HG02840 (cell line): ENCODE results near the gene GOLIM4.

Experiments
- ATAC-seq: cut with Tn5 transposase; IDR thresholded peaks from one replicate; pipeline ENCODE4 v1.9.1; 2021; ENCODE audit warnings: mild to moderate bottlenecking, moderate library complexity, moderate number of reproducible peaks; ENCODE audit not compliant: unreplicated experiment, low FRiP score

Gene GOLIM4

DNA sequence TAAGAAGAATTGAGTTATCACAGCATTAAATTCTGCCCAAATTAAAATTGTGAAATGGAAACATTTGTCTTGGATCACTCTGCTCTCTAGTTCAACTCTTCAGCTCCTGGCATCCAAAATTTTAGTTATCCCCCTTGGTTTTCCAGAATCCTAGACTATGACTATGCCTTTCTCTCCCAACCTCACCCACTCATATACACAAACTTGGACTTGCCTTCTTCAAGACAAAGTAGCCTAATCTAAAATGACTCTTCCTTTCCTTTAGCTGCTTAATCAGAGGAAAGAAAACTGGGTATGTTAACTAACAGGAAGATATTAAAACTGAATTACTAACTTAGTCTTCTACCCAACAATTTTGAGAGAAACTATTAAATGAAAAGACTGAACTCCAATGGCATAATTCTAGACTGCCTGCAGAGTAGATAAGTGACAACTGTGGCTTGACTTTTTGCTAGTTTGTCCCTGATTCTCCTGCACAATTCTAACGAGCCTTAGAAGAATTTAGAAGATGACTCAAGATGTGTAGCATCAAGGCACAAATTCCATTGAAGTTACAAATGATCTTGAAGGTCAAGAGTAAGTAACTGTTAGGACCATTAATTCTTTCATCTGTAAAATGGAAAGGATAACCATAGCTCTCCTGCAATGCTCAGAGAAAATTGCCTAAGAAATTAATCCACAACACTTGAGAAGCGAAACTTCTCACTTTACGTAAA lies 5.2 kb upstream of the GOLIM4 start:
- ATAC-seq: no peak

GRCh38 chr3:168097381-168097780 lies 1.7 kb upstream of the GOLIM4 start:
- no peak for ATAC-seq

DNA sequence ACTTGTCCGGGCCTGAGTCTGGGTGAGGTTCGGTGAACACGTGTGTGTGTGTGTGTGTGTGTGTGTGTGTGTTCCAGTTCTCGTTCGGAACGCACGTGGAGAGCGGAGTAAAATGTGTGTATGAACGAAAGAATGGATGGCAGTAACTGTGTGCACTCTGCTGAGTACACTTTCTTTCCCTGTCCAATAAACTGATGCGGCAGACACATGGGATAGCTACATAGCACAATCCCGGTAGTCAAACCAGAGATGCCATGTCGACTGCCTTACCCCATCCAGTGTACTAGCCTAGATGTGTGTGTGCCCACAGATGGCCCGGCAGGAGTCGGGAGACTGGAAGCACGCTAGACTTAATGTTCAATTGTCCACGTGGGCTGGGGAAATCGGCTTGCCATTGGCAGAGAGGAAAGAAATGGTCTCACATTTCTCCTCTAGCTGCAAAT lies 507 bp upstream of the GOLIM4 start:
- peak; percentile 7 for ATAC-seq

DNA sequence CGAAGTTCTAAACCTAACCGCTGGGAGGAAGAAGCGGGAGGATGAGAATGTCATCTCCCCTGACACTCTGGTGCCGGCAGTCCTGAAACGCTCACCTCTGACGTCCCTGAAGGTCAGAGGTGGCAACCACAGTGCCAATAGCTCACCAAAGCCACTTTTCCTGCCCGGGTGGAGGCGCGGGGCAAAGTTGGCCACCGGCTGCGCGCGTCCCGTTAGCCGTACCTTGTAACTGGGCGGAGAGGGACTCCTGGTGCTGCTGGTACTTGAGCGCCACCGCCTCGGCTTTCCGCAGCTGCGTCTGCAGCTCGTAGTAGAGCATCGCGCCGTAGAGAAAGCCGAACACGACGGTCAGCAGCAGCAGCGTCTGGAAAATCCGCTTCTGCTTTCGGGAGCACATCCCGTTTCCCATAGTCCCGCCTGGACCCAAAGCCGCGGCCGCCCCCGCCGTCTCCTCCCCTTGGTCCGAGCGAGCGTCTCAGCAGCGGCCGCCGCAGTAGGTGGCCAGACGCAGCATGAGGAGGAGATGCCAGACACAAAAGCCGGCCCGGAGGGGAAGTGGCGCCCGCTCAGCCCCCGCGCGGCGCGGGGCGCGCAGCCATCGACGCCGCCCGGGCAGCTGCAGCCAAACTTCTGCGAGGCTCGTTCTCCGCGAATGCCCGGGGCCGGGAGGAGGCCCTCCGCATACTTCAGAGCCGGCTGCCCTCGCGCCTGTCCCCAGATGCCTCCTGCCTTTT lies 680 bp downstream of the GOLIM4 start:
- ATAC-seq: peak; percentile 45

GRCh38 chr3:168094580-168094876 lies 1.2 kb downstream of the GOLIM4 start:
- no peak for ATAC-seq

GRCh38 chr3:168093790-168094189 lies 1.9 kb downstream of the GOLIM4 start:
- no peak for ATAC-seq

DNA sequence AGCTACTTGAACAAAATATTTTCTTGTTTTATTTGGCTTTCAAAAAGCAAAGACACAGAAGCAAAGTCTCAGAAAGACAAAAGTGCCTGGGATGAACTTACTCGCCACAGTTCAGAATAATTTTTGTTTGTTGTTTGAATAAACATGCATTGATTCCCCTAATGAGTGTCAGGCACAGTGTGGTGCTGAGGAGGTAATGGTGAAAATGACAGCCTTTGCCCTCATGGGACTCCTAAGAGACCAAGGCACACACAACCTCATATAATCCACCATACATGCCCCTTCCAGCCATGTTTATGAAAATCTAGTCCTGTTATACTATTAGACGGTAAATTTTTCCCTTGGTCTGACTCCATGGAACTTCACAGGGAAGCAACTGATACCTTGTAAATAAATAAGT lies 2.5 kb downstream of the GOLIM4 start:
- no peak for ATAC-seq

GRCh38 chr3:168091941-168092340 lies 3.8 kb downstream of the GOLIM4 start:
- ATAC-seq: no peak

DNA sequence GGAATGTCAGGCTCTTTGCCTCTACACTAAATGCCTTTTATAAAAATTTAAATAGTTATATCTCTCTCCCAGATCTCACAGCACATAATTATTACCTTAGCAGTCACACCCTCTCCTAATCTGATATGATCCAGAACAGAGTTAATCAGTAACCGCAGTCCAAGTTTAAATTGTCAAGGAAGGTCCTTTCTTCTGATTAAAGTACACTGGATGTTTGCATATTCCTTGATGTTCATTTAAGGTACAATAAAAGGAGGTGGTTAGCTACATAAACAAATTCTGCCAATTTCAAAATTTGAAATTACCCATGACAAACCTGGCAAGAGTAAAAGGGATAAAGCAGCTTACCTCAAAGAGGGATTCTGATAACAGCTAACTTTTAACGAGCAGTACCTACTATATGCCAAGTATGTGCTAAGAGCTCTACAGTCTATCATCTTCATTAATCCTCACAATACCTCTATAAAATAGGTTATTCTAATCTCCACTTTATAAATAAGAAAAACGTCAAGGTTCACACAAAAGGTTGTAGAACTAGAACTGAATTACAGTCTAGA lies 4.3 kb downstream of the GOLIM4 start:
- ATAC-seq: no peak

DNA sequence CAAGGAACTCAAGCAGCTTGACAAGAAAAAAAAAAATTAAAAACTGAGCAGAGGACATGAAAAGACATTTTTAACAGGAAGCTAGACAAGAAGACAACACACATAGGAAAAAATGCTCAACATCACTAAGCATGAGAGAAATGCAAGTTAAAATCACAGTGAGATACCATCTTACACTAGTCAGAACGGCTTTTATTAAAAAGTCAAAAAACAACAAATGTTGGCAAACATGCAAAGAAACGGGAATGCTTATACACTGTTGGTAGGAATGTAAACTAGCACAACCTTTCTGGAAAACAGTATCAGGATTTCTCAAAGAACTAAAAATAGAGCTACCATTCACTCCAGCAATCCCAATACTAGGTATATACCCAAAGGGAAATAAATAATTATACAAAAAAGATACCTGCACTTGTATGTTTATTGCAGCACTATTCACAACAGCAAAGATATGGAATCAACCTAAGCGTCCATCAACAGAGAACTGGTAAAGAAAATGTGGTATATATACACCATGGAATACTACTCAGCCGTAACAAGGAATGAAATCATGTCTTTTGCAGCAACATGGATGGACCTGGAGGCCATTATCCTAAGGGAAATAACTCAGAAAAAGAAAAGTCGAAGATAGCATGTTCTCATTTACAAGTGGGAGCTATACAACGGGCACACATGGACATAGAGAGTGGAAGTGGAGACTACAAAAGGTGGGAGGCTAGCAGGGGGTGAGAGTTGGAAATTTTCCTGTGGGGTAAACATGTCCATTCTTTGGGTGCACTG lies 5.2 kb downstream of the GOLIM4 start:
- no peak for ATAC-seq

DNA sequence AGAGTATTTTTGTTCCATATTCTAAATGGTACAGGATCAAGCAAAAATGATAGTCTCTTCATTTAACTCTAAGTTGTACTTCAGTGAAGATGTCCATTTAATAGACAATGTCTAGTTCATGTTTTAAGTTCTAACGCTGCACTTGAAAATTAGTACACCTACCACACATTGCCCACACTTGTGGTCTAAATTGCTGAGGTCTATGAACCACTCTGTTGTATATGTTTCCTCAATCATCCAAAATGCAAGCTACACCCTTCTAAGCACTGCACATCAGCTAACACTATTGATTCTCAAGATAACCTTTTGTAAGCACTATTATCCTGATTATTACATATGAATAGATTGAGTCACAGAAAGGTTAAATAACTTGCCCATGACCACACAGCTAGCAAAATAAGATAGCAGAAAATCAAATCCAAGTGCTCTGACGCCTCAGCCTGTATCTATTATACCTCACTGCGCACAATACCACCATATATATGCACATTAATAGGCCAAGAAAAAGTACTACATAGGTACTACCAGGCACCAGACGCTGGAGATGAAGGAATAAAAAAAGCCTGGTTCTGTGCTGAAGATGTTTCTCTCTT lies 6.4 kb downstream of the GOLIM4 start:
- ATAC-seq: no peak

DNA sequence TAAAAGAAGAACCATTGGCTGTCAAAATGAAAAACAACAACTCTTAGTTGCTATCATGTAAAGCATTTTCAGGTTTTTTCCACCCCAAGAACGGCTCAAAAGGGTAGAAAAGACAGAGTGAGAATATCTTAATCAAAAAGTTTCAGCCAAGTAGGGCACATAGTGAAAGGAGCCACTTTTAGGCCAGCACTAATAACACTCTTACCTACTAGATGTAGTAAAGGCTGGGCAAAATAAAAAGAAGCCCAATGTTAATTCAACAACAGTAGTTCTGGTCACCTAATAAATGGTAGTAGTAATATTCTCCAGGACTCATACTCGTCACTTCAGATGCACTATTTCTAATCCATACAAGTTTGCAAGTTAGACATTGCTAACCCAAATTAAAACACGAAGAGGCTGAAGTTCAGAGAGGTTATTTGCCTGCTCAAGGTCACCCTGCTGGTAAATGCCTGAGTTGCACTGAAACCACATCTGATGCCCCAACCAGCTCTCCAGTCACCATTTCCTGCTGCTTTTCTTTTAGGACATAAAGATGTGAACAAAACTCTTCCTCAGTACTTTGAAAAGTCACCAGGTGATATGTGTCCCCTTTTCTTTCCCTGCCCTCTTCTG lies 7.5 kb downstream of the GOLIM4 start:
- ATAC-seq: peak; percentile 68

DNA sequence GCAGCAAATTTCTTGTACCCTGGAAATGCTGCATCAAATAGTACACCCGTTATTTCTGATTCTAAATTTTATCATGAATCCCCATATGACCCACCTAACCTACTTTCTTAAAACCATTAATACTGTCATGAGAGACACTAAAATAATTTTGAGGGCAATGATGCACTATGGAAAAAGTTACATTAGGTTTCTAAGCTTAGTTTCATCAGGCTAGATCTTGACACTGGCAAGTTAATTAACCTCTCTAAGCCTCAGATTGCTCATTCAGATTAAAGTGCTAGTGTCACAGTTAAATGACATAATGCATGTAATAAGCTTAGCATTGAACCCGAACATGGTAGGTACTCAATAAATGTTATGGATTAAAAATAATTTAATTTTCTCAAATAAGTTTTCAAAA lies 8.2 kb downstream of the GOLIM4 start:
- no peak for ATAC-seq

- no peak for ATAC-seq
These were observed 9.0 kb downstream of the GOLIM4 start for GRCh38 chr3:168086541-168087260.

DNA sequence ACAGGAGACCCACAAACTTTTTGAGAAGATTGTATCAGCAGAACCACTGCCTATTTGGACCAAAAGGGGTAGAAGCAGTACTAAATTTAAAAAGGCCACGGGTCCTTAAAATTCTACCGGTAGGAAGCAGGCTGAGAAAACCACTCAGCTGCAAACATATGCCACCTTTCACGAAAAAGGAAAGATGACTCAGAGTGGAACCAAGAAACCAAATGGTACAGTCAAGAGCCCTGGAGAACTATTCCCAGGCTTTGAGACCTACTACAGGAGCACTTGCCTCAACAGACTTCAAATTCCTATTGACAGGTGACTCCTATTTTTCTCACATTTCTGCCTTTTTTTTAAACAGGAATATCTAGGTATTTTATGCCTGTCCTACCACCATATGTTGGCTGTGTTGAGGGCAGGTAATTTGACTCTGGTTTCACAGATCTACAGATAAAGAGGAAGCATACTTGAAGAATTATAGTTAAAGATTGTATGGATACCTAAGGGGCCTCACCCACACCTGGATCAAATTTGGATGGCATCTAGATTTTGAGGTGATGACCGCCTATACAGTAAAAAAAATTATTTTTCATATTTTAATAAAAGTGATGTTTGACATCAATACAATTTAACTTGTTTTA lies 10.1 kb downstream of the GOLIM4 start:
- peak; percentile 42 for ATAC-seq

GRCh38 chr3:168083906-168084305 lies 11.8 kb downstream of the GOLIM4 start:
- no peak for ATAC-seq

DNA sequence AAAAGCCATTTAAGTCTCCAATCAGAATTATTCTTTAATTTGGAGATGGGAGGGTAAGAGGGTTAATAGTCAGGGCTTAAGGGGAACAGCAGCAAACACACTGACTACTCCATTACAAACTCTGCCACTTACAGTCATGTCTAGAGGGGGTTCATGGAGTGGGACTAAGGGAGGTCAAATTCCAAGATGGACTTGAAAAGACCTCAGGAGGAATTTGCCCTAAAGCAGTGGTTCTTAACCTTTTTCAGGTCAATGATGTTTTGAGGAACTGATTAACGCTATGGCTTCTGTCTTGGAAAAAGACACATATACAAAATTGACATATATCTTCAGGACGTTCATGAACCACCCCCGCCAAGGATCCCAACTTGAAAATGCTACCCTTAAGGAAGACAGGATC lies 13.9 kb downstream of the GOLIM4 start:
- ATAC-seq: no peak

GRCh38 chr3:168081171-168081771 lies 14.5 kb downstream of the GOLIM4 start:
- no peak for ATAC-seq
